HG02763 (cell line): ENCODE data around the gene TRAPPC2.
"Not testable (repeated sequence)": the region's sequence is repeated elsewhere in the genome, so short reads cannot be mapped to it uniquely, and the experiment has no call there.

Source experiments
- ATAC-seq: cut with Tn5 transposase; IDR thresholded peaks from one replicate; pipeline ENCODE4 v1.9.1; 2021; ENCODE audit warnings: mild to moderate bottlenecking, moderate library complexity; ENCODE audit not compliant: unreplicated experiment

Gene TRAPPC2

DNA sequence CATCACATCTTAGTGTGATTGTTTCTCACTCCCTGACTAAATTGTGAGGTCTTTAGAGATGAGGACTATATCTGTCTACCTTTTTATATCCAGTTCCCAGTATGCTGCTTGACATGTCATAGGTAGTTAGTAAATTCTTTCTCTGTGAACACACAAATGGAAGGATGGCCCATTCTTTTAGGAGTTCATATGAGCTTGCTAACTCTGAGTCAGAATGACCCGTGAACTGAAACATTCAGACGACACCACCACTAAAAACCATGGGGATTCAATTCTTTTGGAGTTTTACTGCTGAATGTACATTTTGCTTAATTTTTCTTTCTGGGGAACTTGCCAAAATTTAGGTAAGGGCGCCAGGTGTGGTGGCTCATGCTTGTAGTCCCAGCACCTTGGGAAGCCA is 14.1 kb upstream of the TRAPPC2 start:
- ATAC-seq: no peak

DNA sequence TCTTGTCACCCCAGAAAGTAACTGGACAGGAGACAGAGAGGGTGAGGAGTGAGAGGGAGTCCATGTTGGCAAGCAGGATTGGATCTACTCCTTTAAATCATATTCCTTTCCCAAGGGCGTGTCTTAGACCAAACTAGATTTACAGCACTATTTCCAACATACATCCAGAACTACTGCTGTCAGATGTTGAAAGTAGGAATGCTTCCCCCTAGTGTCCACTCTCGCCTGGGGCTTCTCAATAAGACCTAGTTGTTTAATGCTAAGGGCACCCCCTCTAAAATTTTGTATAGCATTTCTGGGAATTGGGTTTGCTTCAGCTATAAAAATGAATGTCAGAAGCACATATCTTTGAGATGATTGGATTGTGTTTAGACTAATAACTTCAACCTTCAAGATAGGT is 13.4 kb upstream of the TRAPPC2 start:
- no peak for ATAC-seq

DNA sequence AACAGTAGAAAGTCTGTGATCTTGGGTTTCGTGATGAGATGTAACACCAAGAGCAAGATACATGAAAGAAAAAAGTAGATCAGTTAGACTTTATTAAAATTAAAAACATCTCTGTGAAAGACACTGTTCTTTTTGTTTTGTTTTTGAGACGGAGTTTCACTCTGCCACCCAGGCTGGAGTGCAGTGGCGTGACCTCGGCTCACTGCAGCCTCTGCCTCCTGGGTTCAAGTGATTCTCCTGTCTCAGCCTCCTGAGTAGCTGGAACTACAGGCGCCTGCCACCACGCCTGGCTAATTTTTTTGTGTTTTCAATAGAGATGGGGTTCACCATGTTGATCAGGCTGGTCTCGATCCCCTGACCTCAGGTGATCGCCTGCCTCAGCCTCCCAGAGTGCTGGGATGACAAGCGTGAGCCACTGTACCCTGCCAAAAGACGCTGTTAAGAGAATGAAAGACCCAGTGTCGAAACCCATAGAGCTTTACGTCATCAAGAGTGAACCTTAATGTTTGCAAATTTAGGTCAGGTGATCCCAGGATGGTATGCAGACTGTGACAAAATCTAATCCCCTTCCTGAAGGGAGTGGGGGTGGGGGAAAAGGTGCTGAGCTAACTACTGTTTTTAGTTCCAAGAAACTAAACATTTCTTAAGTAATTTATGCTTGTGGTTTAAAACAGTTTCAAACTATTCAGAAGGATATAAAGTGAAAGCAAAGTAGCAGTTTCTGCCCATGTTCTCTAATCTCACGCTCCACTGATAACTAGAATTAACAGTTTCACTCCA is 8.2 kb upstream of the TRAPPC2 start:
- peak; percentile 94 for ATAC-seq

DNA sequence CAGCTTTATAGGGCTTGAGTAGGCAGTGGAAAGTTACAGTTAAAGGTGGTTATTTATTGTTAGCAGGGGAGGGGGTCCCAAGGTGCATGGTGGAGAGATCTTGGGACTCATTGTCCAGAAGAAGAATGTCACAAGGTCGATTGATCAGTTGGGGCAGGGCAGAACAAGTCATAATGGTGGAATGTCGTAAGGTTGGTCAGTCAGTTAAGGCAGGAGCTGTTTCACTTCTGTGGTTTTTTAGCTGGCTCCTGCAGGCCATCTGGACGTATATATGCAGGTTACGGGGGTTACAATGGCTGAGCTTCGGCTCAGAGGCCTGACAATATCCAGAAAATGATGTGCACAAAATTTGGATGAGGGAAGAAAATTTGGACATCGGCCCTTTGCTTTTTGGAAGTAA is 7.3 kb upstream of the TRAPPC2 start:
- ATAC-seq: no peak

DNA sequence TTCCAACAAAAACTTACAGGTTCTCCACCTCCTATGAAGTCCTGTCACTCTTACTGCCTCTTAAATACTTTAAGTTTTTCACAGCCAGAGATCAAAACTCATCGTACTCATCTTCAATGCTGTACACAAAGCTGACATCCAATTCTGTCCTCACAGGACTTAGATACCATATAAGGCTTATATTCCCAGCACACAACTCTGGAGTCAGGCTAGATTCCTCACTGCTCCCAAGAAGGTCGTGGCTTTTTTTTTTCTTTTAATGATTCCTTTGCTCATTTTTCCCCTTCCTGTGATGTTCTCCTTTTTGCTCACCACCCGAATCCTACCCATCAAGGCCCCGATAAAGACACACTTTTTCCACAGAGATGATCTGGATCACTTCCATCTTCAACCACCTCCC is 914 bp downstream of the TRAPPC2 start:
- no peak for ATAC-seq

DNA sequence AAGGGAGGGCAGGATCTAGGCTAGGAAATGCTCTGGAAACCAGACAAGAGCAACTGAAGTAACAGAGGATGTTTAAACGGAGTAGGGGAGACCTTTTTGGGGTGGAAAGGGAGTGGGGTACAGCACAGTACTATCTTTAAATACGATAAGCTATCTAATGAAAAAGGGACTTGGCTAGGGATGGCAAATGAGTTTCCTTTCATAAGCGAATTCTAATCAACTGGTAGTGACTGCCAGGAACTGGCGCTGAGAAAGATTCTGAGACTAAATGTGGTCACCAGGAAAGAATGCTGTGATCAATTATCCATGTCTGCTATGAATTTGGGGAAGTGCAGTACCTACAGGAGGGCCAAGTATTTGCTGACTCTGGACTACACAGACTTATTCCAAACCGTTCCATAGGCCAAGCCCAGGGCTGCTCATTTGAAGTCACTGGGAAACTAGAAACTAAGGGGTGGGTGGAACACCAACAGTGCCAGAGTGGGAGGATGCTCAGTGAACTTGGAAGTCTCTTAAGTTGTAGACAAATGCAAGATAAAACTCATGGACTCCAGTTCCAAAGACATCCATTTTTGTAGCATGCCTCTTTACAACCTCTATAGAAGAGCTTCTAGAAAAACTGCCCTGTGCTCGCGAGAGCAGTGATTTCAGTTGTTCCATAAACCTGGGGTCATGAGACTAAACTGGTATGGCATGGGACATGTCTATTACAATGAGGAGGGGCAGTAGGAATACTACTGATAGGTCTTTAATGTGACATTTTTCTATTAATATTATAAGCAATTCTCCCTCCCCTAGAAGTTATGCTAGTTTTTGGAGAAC is 2.0 kb downstream of the TRAPPC2 start:
- no peak for ATAC-seq

DNA sequence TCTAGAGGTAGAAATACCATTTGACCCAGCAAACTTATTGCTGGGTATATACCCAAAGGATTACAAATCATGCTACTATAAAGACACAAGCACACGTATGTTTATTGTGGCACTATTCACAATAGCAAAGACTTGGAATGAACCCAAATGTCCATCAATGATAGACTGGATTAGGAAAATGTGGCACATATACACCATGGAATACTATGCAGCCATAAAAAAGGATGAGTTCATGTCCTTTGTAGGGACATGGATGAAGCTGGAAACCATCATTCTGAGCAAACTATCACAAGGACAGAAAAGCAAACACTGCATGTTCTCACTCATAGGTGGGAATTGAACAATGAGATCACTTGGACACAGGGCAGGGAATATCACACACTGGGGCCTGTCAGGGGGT is 3.9 kb downstream of the TRAPPC2 start:
- ATAC-seq: not testable (repeated sequence)

DNA sequence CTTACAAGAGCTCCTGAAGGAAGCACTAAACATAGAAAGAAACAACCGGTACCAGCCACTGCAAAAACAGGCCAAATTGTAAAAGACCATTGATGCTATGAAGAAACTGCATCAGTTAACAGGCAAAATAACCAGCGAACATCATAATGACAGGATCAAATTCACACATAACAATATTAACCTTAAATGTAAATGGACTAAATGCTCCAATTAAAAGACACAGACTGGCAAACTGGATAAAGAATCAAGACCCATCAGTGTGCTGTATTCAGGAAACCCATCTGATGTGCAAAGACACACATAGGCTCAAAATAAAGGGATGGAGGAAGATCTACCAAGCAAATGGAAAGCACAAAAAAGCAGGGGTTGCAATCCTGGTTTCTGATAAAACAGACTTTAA is 7.8 kb downstream of the TRAPPC2 start:
- not testable (repeated sequence) for ATAC-seq

DNA sequence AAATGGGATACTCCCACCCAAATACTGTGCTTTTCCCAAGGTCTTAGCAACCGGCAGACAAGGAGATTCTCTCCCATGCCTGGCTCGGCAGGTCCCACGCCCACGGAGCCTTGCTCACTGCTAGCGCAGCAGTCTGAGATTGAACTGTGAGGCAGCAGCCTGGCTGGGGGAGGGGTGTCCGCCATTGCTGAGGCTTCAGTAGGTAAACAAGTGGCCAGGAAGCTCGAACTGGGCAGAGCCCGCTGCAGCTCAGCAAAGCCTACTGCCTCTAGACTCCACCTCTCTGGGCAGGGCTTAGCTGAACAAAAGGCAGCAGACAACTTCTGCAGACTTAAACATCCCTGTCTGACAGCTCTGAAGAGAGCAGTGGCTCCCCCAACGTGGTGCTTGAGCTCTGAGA is 9.5 kb downstream of the TRAPPC2 start:
- not testable (repeated sequence) for ATAC-seq

DNA sequence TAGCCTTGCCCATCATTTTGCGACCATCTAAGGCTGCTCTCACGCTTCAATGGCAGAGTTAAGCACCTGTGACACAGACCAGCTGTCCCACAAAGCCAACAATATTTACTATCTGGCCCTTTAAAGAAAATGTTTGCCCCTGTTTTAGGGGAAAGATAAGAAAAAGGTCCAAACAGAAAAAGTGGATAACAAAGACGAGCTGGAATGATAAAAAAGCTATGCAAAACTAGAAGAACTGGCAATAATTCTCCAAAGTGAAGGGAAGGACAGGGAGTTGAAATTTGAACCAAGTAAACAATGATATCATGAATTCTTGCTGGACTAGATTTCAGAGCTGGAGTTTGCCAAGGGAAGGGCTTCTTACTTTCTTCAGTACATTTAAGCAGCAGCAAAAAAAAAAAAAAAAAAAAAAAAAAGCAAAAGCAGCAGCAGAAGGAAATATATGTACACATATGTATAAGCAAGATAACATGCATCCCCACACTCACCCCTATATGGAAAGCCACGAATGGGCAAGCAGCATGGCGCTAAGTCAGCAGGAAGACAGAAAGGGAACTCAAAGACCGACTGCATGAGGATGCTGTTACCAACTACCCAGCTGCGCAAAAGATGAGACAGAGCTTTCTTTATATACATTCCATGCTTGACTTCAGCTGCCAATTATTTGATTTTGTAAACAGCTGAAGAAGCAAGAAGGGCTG is 12.5 kb downstream of the TRAPPC2 start:
- ATAC-seq: no peak

DNA sequence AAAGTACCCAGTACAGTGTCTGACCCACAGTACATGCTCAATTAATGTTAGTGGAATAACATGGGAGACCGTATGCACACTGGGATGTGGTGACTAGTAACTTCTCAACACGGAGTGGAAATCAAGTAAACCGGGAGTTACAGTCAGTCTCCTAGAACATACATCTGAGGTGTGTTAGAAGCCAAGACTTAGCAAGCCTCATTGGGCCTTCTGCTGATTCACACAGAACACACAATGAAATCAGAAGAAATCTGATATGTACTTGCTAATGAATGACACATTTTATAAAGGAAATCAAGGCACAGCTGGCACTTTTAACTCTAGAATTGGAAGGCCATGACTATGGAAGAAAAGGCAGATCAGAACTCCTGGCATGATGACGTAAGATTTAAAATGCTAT is 13.0 kb downstream of the TRAPPC2 start:
- no peak for ATAC-seq

DNA sequence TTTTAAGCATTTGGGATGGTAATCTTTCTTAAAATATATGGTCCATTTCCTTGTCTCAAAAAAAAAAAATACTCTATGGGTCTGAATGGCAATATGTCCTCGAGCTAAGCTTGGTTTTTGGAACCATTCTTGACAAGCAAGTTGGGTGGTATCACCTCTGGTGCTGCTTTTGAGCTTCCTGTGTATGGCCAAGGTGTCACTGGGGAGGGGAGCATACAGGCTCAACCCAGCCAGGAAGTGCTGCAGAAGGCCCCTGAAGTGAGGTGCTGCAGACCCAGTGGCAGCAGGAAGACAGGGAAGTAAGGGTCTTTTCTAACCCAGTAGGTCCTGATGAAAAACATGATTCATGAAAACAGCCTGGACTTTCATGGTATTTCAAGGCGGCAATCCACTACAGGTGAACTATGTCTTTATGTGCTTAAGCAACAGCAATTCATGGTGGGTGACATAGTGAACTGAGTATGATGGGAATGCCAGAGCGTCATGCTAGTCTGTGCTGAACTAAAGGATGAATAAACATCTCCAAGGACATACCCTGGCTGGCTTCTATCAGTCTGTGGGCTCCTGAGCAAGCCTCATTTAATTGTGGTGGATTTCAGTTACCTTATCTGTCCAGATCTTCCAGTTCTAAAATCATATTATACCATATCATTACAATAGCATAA is 15.1 kb downstream of the TRAPPC2 start:
- ATAC-seq: no peak

DNA sequence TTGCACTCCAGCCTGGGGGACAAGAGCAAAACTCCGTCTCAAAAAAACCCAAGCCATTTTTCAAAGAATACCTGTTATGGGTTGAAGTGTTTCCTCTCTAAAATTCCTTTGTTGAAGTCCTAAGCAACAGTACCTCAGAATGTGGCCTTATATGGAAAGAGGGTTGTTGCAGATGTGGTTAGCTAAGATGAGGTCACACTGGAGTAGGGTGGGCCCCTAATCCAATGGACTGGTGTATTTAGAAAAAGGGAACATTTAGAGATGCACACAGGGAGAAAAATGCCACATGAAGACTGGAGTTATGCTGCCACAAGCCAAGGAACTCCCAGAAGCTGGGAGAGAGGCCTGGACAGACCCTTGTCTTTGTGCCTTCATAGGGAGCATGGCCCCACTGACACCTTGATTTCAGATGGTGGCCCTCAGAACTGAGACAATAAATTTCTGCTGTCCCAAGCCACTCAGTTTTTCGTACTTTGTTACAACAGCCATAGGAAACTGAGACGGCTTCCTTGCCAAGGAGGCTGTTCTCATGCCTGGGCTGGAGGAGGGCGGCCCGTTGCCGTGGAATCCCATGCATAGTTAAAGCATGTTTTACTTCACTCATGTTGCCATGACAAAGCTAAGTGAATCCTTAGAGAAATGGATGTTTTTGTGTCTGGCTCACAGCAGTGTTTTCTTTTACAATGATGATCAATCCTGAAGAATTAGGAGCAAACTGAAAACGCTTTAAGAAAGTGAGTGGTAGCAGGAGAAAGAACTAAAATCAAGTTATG is 16.5 kb downstream of the TRAPPC2 start:
- ATAC-seq: no peak

DNA sequence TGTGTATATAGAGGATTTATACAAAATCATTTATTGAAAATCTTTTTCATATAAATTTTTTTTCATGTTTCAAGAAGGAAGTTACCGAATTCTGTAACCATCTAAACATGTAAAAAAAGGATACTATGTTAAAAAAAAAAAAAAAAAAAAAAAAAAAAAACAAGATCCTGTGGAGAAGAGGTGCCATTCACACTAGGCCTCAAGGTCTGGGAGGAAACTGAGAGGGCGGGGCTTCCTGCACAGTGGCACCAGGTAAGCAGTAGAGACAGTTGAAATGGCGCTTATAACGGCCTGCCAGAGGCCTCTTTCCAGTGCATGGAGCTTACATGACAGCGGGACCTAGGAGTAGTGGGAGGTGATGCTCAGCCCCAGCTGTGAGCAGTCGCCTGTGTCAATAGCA is 17.5 kb downstream of the TRAPPC2 start:
- no peak for ATAC-seq

DNA sequence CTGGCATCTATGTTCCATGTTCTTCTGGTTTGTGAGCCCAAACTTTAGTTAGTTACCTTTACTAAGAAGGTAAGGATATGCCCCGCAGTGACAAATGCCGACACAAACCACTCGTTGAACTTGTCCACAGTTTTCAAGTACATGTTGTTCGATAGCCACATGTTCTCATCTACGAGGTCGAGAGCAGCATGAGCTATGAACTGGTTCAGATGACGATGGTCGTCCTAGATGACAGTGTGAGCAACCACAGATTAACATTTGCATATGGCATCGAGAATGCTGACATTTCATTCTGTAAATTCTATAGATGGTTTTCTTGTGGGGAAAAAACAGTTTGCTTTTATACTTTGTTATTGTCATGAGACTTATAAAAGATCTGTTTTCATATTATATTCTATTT is 18.0 kb downstream of the TRAPPC2 start:
- no peak for ATAC-seq

DNA sequence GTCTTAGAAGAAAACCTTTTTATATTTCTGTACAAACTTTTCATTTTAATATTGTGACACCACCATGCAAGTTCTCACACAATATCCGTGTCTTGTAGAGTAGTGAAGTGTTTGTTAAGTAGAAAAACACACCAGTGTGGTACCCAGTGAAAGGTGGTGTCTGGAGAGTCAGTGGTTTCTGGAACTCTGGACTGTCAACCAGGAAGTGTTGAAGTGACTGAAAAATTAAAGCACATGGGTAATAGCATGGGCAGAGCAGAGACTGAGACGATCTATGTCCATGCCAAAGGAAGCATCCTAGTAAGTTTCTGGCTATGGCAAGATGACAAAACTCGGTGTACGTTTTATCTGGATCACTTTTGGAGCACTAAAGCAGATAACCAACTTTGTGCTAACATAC is 23.3 kb downstream of the TRAPPC2 start:
- ATAC-seq: no peak

DNA sequence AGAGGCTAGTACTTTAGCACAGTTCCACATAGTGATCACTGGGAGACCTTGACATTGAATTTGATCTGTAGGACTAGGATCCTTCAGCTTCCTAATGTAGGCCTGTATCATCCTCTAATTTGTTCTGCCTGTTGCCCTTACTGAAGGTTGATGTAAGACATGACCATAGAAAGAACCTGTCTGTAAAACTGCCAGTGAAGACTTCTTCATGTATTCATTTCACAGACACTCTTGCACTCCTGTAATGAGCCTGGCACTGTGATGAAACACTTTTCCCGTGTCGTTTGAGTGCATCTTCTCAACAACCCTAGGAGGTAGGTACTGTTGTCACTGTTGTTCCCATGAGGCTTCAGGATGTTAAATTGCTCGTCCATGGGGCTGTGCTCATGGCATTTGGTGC is 30.8 kb downstream of the TRAPPC2 start:
- no peak for ATAC-seq

DNA sequence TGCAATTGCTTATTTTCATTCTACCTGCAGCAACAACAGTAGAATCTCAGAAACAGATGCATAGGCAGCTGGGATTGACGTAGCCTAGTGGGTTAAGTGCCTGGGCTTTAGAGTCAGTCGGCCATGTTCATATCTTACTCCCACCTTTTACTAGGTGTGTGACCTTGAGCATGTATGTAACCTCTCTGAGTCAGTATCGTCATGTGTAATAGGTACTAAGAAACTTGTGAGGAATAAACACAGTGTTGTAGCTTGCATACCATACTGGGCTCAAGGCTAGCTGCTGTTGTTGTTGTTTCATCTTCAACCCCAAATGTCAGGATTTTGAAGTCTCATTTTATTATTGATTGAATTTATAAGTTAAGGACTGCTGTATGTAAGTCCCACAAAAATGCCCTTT is 31.3 kb downstream of the TRAPPC2 start:
- ATAC-seq: no peak

DNA sequence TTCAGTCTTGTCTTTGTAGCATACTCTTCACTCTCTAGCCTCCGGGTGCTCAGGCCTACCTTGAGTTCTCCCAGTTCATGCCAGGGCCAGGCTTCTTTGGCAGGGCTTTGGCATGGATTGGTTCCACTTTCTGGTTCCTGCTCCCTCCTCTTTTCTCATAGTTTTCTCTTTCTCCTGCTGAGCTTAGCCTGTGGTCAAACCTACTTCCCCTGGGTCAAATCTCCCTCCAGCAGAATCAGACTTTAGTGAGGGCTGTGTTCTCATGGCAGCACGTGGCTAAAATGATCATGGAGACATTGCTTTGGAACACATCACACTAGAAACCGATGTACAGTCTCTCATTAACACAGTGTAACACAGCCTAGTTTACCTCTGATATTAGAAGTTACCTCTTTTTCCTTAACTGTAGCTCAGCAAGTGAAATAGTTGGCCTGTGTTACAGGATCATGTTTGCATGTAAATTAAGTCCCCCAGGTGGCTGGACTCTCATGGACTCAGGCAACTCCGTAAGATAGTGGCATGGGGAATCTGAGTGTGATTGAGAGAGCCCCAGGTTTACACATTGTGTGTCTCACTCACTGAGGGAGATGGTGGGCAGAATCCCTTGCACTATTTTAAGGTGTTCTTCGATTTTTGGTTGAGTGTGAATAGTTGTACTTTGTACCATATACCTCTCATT is 32.2 kb downstream of the TRAPPC2 start:
- ATAC-seq: no peak

DNA sequence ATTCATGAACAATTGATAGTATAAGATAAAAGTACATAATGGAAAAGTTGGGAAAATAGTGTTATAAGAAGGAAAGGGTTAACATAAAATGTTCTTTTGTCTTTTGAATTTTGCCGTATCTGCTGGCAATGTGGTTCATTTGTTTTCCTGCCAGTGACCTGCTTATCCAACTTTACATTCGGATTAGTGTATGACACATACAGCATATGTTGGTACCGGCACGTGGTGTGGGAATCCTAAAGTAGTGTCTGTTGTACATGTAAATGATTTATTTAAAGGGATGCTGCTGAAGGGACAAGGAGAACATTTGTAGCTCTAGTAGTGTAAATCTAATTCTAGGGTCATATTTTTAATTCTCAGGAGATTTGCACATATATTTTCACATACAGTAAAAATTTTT is 34.0 kb downstream of the TRAPPC2 start:
- no peak for ATAC-seq
